PC-3 (cell line): ENCODE measurements around the gene PPCS.

Experiments used
- CTCF ChIP-seq: fragments of 300-600 bp; sonication (generic); conservative IDR thresholded peaks from 2 replicates; pipeline ENCODE4 v1.5.1; 2017; ENCODE audit warnings: antibody characterized with exemption, low read depth, mild to moderate bottlenecking, low read length
- EZH2phosphoT487 ChIP-seq: fragments of 300-600 bp; sonication (generic); IDR thresholded peaks from 2 replicates; pipeline ENCODE4 v1.6.1; 2018; ENCODE audit warnings: mild to moderate bottlenecking, antibody characterized with exemption, low read length, borderline replicate concordance

GRCh38 chr1:42461196-42461595 lies 4.9 kb downstream of the PPCS start:
- no peak for TF ChIP-seq EZH2phosphoT487
- no peak for TF ChIP-seq CTCF
